Endothelial cell (in vitro differentiated cells): Measurements from ENCODE around the gene UVRAG. TPM values are rescaled to one million over a fixed set of nuclear protein-coding genes. Genes with fewer than 3 reads are reported as not detected.

Source experiments
- DNase-seq: peaks from one replicate; pipeline ENCODE4 v3.0.0; 2021; ENCODE audit warnings: low spot score
- H3K27ac Mint-ChIP-seq: one replicate; pipeline ENCODE4 v1.8.0; 2021; ENCODE audit warnings: mixed read lengths, inconsistent platforms; ENCODE audit not compliant: unreplicated experiment
- H3K27me3 Mint-ChIP-seq: one replicate; pipeline ENCODE4 v1.8.0; 2021; ENCODE audit warnings: mild to moderate bottlenecking, moderate library complexity, mixed read lengths, inconsistent platforms; ENCODE audit not compliant: unreplicated experiment
- H3K36me3 Mint-ChIP-seq: one replicate; pipeline ENCODE4 v1.8.0; 2021; ENCODE audit warnings: mild to moderate bottlenecking, low read depth, mixed read lengths, inconsistent platforms; ENCODE audit not compliant: unreplicated experiment
- H3K4me1 Mint-ChIP-seq: one replicate; pipeline ENCODE4 v1.8.0; 2021; ENCODE audit warnings: mild to moderate bottlenecking, mixed read lengths, inconsistent platforms; ENCODE audit not compliant: unreplicated experiment
- H3K4me3 Mint-ChIP-seq: one replicate; pipeline ENCODE4 v1.8.0; 2021; ENCODE audit warnings: mild to moderate bottlenecking, mixed read lengths, inconsistent platforms; ENCODE audit not compliant: unreplicated experiment
- H3K9me3 Mint-ChIP-seq: one replicate; pipeline ENCODE4 v1.8.0; 2021; ENCODE audit warnings: mixed read lengths, inconsistent platforms; ENCODE audit not compliant: unreplicated experiment
- CTCF ChIP-seq: fragments of 200-600 bp; sonication (generic); IDR thresholded peaks from one replicate; pipeline ENCODE4 v1.5.0; 2021; ENCODE audit warnings: antibody characterized with exemption; ENCODE audit not compliant: unreplicated experiment
- total RNA-seq: library from RNA; stranded (reverse); fragmentation: NEBNext Ultra II Directional; extraction: Animal tissue kit (Norgen Biotek cat#: 25700); gene quantifications from one replicate; pipeline ENCODE4 v1.2.1, GENCODE V29; 2021; ENCODE audit not compliant: unreplicated experiment

UVRAG gene
- total RNA-seq, 1 donor from 2014 or later: 25.0 TPM

- Mint-ChIP-seq H3K36me3 (no peaks in the 10 kb centered on the region), H3K4me1 (peaks cover 13% of the 10 kb centered on the region), H3K27me3 (peaks cover 8% of the 10 kb centered on the region), H3K9me3 (no peaks in the 10 kb centered on the region), H3K27ac (no peak overlapping the region), H3K4me3 (no peak overlapping the region)
- no peak for TF ChIP-seq CTCF
- no peak for DNase-seq
Measured at GRCh38 chr11:75779960-75780359, 35.0 kb upstream of the UVRAG start.

GRCh38 chr11:75780888-75781287, 34.1 kb upstream of the UVRAG start:
- DNase-seq: no peak
- peaks cover 13% of the 10 kb centered on the region for H3K4me1 Mint-ChIP-seq

GRCh38 chr11:75781296-75781695, 33.7 kb upstream of the UVRAG start:
- H3K4me3 Mint-ChIP-seq: no peak overlapping the region
- peaks cover 13% of the 10 kb centered on the region for H3K4me1 Mint-ChIP-seq
- no peaks in the 10 kb centered on the region for H3K9me3 Mint-ChIP-seq
- no peaks in the 10 kb centered on the region for H3K36me3 Mint-ChIP-seq
- H3K27me3 Mint-ChIP-seq: peaks cover 8% of the 10 kb centered on the region
- H3K27ac Mint-ChIP-seq: no peak overlapping the region
- TF ChIP-seq CTCF: no peak
- DNase-seq: no peak

More at GRCh38 chr11:75780888-75781287, 34.1 kb upstream of the UVRAG start:
- H3K27me3 Mint-ChIP-seq: peaks cover 8% of the 10 kb centered on the region
- no peaks in the 10 kb centered on the region for H3K36me3 Mint-ChIP-seq
- TF ChIP-seq CTCF: no peak
- no peak overlapping the region for H3K4me3 Mint-ChIP-seq
- H3K9me3 Mint-ChIP-seq: no peaks in the 10 kb centered on the region
- H3K27ac Mint-ChIP-seq: no peak overlapping the region

GRCh38 chr11:75781831-75782230, 33.2 kb upstream of the UVRAG start:
- no peak overlapping the region for H3K27ac Mint-ChIP-seq
- H3K27me3 Mint-ChIP-seq: peaks cover 8% of the 10 kb centered on the region
- H3K4me1 Mint-ChIP-seq: peaks cover 13% of the 10 kb centered on the region
- no peaks in the 10 kb centered on the region for H3K36me3 Mint-ChIP-seq
- no peak overlapping the region for H3K4me3 Mint-ChIP-seq
- no peak for DNase-seq
- no peaks in the 10 kb centered on the region for H3K9me3 Mint-ChIP-seq
- no peak for TF ChIP-seq CTCF

GRCh38 chr11:75782540-75783263, 32.3 kb upstream of the UVRAG start:
- no peak for DNase-seq
- Mint-ChIP-seq H3K27ac (no peak overlapping the region), H3K9me3 (no peaks in the 10 kb centered on the region), H3K4me3 (no peak overlapping the region), H3K4me1 (peaks cover 10% of the 10 kb centered on the region), H3K27me3 (peaks cover 6% of the 10 kb centered on the region), H3K36me3 (no peaks in the 10 kb centered on the region)
- TF ChIP-seq CTCF: no peak
